Measurements from ENCODE around the gene BNC2.

DNA sequence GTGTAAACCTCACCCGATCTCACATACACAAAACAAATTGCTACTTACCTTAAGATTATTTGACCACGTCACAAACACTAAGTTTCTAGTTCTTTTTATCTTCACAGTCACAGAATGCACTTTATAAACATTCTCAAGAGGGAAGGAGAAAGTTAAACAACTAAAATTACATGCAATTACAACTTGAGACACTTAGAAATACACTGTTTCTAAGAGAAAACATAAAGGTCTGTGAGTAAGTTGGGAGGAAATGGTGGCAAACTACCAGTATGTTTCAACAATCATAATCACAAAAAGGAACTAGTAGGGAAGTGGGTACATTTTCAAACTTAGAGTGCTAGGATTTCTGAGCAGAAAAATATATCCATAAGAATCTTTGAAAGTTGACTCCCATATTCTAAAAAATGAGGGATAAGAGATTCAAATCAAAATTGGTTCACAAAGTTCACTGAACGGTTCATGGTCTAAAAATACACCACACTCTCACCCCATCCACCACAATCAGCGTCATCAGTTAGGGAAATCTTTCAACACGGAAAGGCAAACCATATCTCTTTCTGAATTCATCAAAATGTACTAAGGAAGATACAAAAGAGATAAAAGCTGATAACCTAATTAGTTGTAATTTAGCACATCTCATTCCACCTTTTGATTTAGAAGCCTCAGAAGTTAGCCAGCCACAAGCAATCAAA, 182.6 kb downstream of the BNC2 start:
- TF ChIP-seq CTCF (IDR thresholded peaks at IDR 0.05) (no peak), POLR2A (IDR thresholded peaks at IDR 0.05) (no peak)
